ENCODE measurements around the gene EXOSC9.

EXOSC9 gene

DNA sequence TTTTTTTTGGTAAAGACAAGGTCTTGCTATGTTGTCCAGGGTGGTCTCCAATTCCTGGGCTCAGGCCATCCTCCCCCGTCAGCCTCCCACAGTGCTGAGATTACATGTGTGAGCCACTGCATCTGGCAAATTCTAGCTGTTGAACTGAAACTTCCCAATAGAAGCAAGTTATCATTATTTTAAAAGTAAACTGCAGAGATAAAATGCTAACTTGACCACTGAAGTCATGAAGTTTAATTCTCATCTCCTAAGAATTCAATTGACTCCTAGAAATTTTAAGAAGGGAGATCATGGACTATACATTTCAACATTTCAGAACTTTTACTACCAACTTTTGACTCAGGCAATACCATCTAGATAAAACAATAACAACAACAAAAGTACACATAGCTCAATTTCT lies 11.7 kb upstream of the EXOSC9 start:
- no peak for DNase-seq

DNA sequence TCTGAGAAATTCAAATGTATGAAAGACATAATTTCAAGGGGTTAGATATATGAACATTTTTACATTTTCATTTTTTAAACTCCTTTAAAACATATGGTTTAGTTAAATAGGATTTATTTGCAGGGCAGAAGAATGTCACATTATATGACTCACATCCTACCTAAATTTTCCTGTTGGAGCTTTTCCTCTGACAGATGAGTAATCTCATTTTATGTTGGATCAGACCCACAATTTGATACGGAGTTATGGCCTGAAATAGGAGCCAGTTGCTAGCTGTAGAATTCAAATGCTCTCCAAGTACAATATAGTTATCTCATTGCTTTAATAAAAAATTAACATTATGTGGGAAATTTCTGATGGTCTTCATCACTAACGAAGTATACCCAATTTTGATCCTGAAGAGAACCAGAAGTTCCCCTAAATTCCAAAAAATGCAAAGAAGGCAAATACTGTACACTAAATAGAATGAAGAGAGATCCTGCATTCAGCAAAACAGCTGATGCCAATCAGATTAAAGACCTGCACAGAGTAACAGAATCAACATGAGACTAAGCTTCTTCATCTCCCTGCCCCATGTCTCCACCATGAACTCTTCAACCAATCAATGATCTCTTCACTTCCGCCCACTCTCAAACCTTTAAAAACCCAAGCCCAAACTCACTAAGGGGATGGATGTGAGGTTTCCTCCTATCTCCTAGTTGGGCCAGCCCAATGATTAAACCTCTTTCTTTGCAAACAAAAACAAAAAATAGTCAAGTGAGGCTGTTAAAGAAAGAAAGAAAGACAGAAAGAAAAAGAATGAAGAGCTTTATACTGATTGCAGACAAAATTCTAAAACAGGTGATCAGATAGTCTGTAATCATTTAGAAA lies 10.9 kb upstream of the EXOSC9 start:
- DNase-seq = no peak

DNA sequence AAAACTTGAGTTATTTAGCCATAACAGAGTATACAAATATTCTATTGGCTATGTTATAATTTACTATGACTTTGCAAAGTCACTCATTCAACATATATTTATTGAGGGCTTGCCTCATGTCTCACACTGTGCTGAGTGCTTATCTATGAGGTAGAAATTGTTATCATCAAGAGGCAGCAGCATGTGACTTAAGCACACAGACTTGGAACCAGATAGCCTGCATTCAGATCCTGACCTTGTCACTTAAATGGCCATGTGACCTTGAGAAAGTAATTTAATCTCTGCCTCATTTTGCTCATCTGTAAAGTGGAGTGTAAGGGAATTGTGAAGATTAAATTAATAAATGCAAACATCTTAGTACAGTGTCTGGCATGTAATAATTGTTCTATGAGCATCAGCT lies 10.1 kb upstream of the EXOSC9 start:
- DNase-seq = no peak

DNA sequence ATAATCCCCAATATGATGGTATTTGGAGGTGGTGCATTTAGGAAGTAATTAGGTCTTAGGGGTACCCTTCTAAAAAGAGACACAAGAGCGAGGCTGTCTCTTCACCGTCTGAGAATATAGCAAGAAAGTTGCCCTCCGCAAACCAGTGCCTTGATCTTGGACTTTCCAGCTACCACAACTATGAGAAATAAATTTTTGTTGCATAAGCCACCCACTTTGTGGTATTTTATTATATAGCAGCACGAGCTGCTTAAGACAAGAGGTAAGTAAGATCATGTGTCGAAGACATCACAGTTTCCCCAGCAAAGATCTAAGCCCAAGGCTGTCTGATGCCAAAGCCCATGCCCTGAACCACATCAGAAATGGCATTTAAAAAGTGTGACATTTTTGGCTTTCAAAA lies 9.6 kb upstream of the EXOSC9 start:
- no peak for DNase-seq

DNA sequence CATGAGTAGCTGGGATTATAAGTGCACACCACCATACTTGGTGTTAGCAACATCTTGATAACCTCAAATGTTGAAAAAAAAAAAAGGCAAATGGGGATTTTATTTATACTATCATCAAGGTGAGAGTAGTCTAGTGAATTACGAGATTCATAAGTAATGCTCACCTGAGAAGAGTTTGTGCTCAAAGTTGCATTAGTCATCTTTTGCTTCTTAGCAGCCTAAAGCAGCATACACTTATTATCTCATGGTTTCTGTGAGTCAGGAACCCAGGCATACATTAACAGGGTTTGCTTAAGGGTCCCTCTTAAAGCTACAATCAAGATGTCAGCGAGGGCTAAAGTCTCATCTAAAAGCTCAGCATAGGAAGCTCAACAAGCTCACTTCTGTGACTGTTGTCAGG lies 8.2 kb upstream of the EXOSC9 start:
- DNase-seq = no peak

DNA sequence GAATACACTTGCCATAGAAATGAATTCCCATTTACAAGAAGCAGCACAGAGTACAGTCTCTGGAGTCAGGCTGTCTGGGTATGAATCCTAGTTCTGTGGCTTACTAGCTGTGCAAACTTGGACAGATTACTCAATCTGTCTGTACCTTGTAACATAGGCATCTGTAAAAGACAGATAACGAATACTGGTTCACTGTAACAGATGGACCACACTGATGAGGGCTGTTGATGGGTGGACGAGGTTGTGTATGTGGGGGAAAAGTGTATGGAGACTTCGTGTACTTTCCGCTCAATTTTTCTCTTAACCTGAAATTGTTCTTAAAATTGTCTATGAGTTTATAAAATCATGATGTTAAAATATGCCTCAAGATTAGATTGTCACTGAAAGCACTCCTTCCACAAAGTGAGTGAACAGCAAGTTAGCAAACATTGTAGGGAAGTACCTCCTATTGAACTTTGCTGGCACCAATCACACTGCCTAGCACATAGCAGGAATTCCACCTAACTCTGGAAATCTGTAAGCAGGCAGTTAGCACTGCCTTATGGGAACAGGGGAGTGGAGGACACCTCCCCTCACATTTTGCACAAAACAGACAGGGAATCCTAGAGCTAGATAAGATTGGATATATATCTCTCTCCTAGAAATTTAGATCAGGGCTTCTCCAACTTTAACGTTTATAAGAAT lies 6.5 kb upstream of the EXOSC9 start:
- no peak for DNase-seq

DNA sequence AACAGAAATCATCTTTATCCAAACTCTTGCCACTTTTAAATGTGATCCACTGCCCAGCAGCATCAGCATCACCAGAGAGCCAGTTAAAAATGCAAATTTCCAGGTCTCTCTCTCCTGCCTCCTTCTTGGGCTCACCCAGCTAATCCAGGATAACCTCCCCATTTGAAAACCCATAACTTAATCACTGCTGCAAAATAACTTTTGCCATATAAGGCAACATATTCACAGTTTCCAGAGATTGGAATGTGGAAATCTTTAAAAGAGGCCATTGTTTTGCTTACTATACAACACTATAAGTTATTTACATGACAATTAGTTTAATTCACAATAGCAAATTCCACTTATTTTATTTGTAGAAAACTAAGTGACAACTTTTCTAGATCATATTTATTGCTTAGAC lies 4.8 kb upstream of the EXOSC9 start:
- no peak for DNase-seq

DNA sequence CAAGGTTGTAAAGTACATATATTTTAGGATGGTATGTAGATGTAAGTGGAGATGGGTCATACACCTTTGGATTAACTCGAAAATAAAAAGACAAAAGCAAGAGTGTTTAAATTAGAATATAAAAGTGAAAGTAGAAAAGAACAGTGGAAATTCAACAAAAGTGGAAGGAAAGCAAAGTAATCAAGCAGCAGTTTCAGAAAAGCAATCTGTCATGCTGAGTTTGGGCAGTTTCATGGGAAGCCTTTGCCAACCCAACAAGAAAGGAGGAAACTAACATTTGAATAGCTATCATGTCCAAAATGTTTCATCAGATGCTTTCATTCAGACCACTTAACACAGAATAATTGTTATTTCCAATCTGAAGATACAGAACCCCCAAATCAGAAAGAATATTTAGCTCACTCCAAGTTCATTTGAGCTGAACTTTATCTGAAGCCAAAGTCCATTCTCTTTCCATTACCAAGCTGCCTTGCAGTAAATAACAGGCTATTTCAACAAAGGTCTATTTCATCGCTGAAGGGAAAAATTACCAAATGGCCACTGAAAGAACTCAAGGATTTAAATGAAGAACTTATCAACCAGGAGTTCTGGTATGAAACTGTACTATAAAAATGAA lies 1.8 kb upstream of the EXOSC9 start:
- no peak for DNase-seq

DNA sequence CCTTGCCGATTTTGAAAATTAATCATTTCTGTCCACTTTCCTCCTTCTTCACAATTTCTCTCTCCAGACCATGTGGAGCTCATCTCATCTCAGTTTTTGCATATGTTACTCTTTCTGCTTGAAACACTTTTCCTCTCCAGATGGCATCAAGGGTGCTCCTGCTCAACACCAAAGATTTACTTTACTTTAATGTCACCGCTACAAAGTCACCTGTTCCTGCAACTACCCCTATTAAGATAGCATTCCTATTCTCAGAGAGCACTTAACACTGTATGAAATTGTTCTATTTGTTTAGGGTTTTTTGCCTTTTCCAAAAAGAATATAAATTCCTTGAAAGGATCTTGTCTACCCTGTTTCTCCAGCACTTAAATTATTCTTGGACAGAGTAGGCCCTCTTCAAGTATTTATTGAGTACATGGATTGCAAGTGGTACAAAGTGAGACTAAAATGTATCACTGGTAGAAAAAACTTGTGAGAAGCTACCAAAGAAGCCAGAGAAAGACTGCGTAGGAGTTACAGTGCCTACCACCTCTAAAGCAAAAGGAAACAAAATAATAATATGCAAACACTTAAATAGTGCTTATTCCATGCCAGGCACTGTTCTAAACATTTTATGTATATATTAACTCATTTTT lies 1.1 kb upstream of the EXOSC9 start:
- DNase-seq = no peak

DNA sequence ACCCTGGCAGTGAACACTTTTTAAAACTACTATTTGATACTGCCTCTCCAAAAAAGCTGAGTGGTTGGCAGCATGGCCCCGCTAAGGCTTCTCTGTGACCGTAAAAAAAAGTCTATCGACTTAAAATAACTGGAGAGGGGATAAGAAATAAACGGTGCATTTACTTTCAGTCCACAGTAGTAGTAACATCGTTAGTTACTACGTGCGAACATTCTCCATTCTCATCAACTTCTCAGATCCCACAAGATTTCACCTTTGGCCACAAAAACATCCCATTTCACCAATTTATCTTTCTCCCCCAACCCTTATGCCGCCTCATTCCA lies 524 bp upstream of the EXOSC9 start:
- no peak for DNase-seq

DNA sequence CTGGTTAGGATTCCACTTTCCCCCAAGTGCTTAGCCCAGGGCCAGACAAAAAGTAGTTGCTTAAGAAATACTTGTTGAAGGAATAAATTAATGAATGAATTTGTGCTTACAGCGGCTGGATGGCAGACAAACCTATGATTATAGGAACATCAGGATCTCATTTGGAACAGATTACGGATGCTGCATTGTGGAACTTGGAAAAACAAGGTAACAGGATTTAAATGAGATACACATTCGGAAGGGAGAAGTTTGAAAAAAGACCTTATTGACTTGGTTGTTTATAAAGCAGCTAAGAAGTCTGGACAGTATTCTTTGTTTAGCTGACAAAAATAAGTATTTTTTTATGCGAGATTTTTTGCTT lies 572 bp downstream of the EXOSC9 start:
- no peak for DNase-seq

DNA sequence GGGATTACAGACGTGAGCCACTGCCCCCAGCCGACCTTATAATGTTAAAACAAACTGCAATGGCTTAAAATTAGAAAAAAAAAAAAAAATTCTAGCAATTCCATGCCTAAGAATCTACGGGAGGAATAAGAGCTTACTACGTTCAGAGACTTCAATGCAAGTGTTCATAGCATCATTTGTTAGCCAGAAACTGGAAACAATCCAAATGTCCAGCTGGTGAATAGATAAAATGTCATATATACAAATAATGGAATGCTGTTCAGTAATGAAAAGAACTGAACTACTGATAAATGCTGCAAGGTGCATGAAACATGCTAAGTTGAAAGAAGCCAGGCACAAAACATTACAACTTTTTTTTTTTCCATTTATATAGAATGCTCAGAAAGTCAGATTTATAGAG lies 5.3 kb downstream of the EXOSC9 start:
- no peak for DNase-seq

DNA sequence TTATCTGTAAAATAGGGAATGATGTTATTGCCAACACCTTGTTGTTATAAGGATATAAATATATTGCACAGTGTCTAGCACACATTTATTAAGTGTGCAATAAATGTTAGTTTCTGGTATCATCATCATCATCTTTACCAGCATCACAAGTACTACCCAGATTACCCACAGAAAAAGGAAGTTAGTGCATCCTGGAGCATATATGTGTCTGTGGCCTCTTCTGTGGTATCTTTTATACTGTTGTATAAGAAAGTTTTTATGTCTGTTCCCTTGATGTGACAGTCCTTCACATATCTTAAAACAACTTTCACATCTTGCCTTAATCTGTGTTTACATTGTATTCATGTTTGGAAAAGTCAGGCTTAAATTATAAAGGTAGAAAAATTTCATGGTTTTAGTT lies 10.0 kb downstream of the EXOSC9 start:
- no peak for DNase-seq

DNA sequence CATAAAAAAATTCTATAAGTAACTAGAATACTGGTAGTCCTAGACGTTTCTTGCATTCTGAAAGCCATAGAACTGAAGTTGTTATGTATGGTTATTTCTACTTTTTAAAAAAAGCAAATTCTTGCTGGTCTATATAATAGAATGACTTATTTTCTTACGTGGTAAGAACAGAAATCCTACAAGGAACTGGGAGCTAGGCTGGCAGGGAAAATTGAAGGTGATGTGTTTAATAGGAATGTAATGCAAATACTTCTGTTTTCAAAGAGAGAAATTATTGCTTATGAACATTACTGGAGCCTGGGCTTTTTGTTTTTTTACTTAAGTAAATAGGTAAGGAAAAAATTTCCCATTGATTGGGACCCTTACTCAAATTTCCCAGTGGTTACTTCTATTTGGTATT lies 13.6 kb downstream of the EXOSC9 start:
- DNase-seq = no peak

DNA sequence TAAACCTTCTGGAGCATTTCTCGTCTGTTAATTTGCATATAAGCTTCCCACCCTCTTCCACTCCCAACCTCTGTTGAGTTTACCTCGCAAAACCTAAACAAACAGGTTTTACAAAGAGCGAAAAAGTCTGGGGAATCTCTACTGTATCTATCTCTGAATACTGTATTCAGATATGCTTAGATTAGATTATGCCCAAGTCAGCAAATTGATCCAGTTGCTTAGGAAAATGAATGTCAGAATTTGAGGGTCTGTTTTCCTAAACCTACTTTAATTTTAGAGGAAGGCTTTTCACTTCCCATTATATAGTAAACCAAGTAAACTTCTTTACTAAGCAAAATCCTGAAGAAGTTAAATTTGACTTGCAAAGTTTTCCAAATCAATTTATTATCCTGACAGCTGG lies 15.9 kb downstream of the EXOSC9 start:
- DNase-seq = no peak

DNA sequence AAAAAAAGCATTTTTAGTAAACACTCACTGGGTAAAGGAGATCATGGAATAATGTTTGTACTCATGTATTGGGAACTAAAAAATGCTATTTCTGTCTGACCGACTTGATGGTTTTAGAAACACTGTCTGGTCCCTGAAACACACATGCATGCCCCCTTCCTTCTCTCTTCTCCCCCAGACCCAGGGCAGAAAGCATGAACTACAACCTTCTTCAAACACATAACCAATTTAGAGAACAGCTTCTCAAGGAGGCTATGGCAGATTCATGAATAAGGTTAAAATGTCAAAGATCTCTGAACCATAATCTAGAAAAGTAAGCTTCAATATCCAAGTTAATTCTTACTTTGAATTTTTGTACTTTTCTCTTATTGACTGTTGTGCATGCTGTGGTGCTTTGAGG lies 16.6 kb downstream of the EXOSC9 start:
- no peak for DNase-seq

DNA sequence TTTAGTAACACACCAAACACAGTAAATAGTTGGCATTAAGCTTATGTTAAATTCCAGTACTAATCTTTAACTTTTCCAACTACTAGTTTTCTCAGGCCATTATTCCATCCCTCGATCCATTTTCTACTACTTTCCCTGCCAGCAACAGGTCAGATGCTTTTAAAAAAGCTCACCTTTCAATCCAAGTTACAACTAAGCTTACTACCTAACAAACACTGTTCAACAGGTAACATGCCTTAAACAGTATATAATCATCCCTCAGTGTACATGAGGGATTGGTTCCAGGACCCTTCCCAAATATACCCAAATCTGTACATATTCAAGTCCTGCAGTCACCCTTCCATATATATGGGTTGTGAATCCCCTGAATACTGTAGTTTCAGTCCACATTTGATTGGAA lies 17.1 kb downstream of the EXOSC9 start:
- no peak for DNase-seq

DNA sequence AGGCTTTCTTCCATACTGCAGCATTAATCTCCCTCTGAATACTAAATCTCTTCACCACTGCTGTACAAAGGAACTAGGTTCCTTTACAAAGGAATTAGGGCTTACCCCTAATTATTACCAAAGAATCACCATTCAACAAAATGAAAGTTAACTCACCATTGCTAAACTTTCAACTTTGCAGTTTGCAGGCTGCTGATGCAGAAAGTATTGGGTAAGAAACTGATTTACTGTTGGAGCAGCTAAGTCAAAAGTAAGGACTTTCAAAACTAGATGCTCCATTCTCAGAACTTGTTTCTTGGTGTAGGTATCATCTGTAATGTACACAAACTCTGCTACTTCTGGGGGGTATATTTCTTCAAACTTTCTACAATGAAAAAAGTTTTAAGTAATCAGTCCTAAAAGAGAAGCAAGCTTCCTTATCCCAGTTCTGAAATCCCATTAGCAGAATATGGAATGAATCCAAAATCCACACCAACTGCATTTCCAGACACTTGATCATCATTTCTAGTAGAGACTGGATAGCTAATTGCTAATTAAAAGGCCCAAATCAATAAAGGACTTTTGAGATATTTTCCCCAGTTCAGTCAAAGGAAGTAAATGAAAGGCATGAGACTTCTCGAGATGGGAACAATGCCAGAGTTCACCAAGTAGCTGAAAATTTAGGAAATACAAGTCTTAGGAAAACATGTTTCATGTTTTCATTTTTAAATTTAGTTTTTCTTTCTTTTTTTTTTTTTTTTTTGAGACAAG lies 18.3 kb downstream of the EXOSC9 start:
- no peak for DNase-seq

DNA sequence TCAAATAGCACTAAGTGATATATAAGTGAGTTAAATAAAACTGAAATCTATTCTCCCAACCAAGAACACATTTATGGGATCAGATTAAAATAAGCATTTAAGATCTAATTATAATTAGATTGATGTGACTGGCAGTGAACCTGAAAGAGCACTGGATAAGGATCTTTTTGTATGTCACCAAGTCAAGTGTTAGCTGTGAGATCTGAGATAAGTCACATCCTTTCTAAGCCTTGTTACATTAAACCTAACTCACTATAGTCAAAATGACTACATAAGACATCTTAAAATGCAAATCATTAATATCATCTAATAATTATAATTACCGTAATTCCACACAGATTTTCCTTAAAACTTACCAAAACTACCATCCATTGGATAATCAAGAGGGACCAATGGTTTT lies 20.9 kb downstream of the EXOSC9 start:
- DNase-seq = no peak

DNA sequence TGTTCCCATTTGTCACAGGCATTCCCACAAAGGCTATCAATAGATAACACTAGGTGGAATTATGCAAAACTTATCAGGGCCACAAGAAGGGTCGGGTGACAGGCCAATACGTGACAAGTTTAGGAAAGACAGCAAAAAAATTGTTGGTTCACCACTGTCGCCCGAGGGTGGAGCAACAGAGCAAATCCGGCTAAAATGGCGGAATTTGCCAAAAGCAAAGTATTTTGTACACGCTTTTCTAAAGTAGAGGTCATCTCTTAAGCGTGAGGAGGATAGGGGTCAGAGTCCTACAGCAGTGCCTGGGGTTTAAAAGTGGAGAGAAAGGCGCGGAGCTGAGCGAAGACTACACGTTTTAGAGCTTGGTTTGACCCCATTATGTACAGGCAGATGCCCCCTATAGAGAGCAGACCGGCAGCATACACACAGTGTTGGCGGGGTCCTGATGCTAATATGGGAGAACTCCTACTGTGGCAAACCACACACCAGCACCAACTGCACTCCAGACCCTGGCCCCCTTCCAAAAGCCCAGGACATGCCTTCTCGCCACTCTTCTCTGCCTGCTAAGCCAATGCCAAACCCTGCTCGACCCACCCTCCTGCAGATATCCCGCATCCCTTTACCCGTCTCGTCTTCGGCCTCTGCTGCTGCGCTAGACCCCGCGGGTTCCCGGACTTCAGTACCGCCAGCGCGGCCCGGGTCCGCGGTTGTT lies 21.8 kb downstream of the EXOSC9 start:
- DNase-seq = peak; percentile 31

DNA sequence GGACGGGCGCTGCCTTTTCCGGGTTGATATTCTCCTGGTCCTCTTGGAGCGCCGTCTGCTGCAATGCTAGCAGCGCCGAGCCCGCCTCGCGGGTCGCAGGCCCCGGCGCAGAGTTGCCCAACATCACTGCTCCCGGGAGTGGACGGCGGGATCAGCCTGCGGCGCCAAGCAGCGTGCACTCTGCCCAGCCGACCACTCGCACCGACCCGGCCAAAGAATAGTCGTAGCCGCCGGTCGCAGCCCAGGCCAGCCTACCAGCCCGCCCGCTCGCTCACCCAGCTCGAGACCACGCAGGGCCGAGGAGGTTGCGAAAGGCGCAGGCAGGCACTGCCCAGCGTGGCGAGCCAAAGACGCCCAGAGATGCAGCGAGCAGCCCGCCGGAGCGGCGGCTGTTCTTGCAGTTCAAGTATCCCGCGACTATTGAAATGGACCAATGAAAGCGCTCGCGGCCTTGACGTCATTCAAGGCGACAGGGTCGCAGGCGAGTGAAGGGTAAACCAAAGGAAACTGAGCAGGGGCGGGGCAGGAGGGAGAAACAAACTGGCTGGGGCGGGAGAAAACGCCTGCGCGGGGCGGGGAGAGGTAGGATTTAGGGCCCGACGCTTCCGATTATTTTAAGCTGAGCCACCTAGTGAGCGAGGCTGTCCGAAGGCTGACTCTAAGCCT lies 22.5 kb downstream of the EXOSC9 start, which contains the start of gene CCNA2:
Gene CCNA2 (minus strand): TSS at position 379 of the 666 bp plus-strand sequence. CDS start 255 bp downstream, at position 124.
- peak; percentile 96 for DNase-seq

DNA sequence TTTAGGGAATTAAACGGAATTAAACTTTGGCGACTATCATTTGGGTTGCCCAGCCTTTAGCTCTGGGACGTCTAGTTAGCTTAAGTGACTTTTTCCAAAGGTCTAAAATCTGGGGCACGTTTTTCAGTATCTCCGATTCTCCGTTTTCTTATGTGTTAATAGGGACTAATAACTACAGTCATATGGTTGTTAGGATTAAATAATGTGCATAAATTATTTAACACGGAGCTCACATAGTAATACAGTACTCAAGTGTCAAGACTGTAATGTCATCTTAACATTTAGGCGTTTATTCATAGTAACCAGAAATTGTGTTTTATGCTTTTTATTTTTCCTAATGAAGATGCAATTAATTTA lies 23.0 kb downstream of the EXOSC9 start:
- no peak for DNase-seq

All from activated naive CD4-positive, alpha-beta T cell treated with Interleukin-2 at 50 U/mL for 16 hours (primary cell).